AG09309 (cell line): ENCODE data around the gene RARA.

ENCODE experiments used
- DNase-seq: peaks from one replicate; pipeline ENCODE4 v3.0.0-alpha.2; 2010; ENCODE audit warnings: low read depth
- H3K4me3 ChIP-seq: 2 replicates; pipeline ENCODE4 v1.5.1; 2011; ENCODE audit warnings: mild to moderate bottlenecking, low read depth, low read length, moderate library complexity; ENCODE audit not compliant: control insufficient read depth
- CTCF ChIP-seq: IDR thresholded peaks from 2 replicates; pipeline ENCODE4 v1.5.1; 2011; ENCODE audit warnings: mild to moderate bottlenecking, low read depth, low read length, inconsistent platforms; ENCODE audit not compliant: insufficient read depth, control insufficient read depth; ENCODE audit errors: missing control alignments

Gene RARA

DNA sequence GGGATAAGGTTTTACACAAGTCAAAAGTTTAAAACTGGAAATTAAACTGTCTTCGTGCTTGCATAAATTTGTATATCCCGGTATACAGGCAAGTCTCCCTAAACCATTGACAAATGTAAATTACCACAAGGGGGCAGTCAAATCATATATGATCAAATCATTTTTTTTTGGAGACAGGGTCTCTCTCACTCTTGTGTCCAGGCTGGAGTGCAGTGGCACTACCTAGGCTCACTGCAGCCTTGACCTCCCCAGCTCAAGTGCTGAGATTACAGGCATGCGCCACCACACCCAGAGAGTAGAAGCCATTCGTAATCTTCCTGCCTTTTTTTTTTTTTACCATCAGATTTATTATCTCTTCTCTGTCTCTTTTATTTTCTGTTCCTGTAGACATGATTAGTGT is 90.2 kb downstream of the RARA start:
- no peak overlapping the region for H3K4me3 ChIP-seq
- DNase-seq, result peak; percentile 32
- peak; percentile 53 for TF ChIP-seq CTCF

- peak; percentile 8 for TF ChIP-seq CTCF
- H3K4me3 ChIP-seq, result no peak overlapping the region
- no peak for DNase-seq
Observed at GRCh38 chr17:40402668-40403067, 93.7 kb downstream of the RARA start.

- DNase-seq, result no peak
- H3K4me3 ChIP-seq, result no peak overlapping the region
Observed at GRCh38 chr17:40404003-40404402, 95.0 kb downstream of the RARA start.

More at GRCh38 chr17:40404003-40404402, 95.0 kb downstream of the RARA start:
- no peak for TF ChIP-seq CTCF
